ENCODE measurements around the gene COL12A1. TPM values are rescaled to one million over a fixed set of nuclear protein-coding genes. Genes with fewer than 3 reads are reported as not detected.

Gene COL12A1
- total and polyA plus RNA-seq, 10 of the 15 experiments (the other 5 are each of a cell fraction or from before 2014, with no cell fraction given) = under 0.01 to 0.69 (median 0.11) TPM; not detected in 6

- TF ChIP-seq FOXK2 (IDR thresholded peaks at IDR 0.05) (no peak), IKZF1 (conservative IDR thresholded peaks at IDR 0.05) (no peak)
- TF ChIP-seq, protein P1, sequence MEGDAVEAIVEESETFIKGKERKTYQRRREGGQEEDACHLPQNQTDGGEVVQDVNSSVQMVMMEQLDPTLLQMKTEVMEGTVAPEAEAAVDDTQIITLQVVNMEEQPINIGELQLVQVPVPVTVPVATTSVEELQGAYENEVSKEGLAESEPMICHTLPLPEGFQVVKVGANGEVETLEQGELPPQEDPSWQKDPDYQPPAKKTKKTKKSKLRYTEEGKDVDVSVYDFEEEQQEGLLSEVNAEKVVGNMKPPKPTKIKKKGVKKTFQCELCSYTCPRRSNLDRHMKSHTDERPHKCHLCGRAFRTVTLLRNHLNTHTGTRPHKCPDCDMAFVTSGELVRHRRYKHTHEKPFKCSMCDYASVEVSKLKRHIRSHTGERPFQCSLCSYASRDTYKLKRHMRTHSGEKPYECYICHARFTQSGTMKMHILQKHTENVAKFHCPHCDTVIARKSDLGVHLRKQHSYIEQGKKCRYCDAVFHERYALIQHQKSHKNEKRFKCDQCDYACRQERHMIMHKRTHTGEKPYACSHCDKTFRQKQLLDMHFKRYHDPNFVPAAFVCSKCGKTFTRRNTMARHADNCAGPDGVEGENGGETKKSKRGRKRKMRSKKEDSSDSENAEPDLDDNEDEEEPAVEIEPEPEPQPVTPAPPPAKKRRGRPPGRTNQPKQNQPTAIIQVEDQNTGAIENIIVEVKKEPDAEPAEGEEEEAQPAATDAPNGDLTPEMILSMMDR (IDR thresholded peaks at IDR 0.05 in 2 of 3, conservative IDR thresholded peaks at IDR 0.05 in 1 of 3; ENCODE audit: control insufficient read depth in 2 of 3, extremely low read depth in 1 of 3, insufficient read depth in 1 of 3, low read depth in 3 of 3, low read length in 3 of 3) = no peak
Observed at GRCh38 chr6:75156186-75156878, 49.5 kb downstream of the COL12A1 start (continued).

DNA sequence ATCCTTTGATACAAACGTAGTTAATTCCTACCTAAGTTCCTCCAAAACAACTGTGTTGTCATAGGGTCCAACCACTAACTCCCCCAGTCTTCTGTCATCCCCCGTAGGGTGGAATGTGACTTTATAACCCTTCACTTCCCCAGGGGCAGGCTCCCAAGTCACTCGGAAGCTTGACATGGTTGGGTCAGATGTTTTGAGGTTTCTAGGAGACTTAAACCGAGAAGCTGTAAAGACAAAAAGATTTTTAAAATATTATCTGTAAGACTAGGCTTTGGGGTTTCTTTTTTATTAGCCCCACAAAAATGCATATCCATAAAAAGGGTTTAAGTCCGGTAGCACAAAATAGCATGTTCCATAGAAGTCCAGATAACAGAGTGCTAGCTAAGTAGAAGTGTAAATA, 50.2 kb downstream of the COL12A1 start:
- H3K4me3 ChIP-seq = no peak overlapping the region
- ATAC-seq = no peak
- intact Hi-C loops (cut with micrococcal nuclease; ENCODE audit: unreplicated experiment) (no loop called here), in situ Hi-C loops (cut with MboI) (no loop called here)
- no peaks in the 10 kb centered on the region for H3K4me1 ChIP-seq (ENCODE audit: control insufficient read depth, insufficient read depth, low read length)
- POLR2A ChIA-PET = no interaction called here
- no TSS peak for BruUV-seq (replicated peaks)
- H3K9me3 ChIP-seq (replicated peaks; ENCODE audit: control insufficient read depth, insufficient read depth, low read length) = no peaks in the 10 kb centered on the region
- no peak for FAIRE-seq
- DNase-seq (ENCODE audit: low read depth, low spot score) = no peak
- H3K79me2 ChIP-seq (ENCODE audit: control insufficient read depth, insufficient read depth, low read length) = no peaks in the 10 kb centered on the region
- H3K36me3 ChIP-seq (ENCODE audit: control insufficient read depth in 2 of 2, insufficient read depth in 2 of 2, low read length in 1 of 2) = no peaks in the 10 kb centered on the region
- no peak overlapping the region for H3K4me2 ChIP-seq (ENCODE audit: control insufficient read depth, insufficient read depth)
- SMC1A ChIA-PET (ENCODE audit: uncharacterized antibody, unreplicated experiment) = interaction anchor here (1.0 kb wide), 1 partner anchor 11 kb away, joined by 4 read pairs; no protein-coding TSS in a partner anchor
- RAD21 ChIA-PET (ENCODE audit: unreplicated experiment) = no interaction called here
- TF ChIP-seq SMAD5 (IDR thresholded peaks at IDR 0.05; ENCODE audit: low read depth) = no peak
- TF ChIP-seq SREBF2 (IDR thresholded peaks at IDR 0.05; ENCODE audit: low read length) = no peak
- TF ChIP-seq SRF (IDR thresholded peaks at IDR 0.05; ENCODE audit: low read depth in 2 of 2, low read length in 2 of 2) = no peak
- no peak for TF ChIP-seq MYB (IDR thresholded peaks at IDR 0.05; ENCODE audit: borderline replicate concordance, low read depth, low read length)
- TF ChIP-seq ASH2L (IDR thresholded peaks at IDR 0.05; ENCODE audit: borderline replicate concordance, low read depth) = no peak
- TF ChIP-seq LARP7 (IDR thresholded peaks at IDR 0.05) = no peak
- TF ChIP-seq NFXL1 (IDR thresholded peaks at IDR 0.05; ENCODE audit: borderline replicate concordance) = no peak
- TF ChIP-seq ESRRA (IDR thresholded peaks at IDR 0.05; ENCODE audit: low read length) = no peak
- TF ChIP-seq EP300 (IDR thresholded peaks at IDR 0.05; ENCODE audit: borderline replicate concordance in 1 of 2, control insufficient read depth in 1 of 2, low read depth in 2 of 2, low read length in 2 of 2) = no peak
- no peak for TF ChIP-seq EGR1 (IDR thresholded peaks at IDR 0.05; ENCODE audit: borderline replicate concordance in 1 of 2, low read depth in 2 of 2, low read length in 2 of 2)
- no peaks in the 10 kb centered on the region for H4K20me1 ChIP-seq (ENCODE audit: control insufficient read depth, insufficient read depth)
- no peak overlapping the region for H3K9ac ChIP-seq (ENCODE audit: control insufficient read depth, insufficient read depth, low read length)
- CTCF ChIA-PET = no interaction called here
- H2AFZ ChIP-seq (ENCODE audit: control insufficient read depth, low read depth, low read length) = no peak overlapping the region
- H3K27ac ChIP-seq (ENCODE audit: control insufficient read depth, insufficient read depth) = no peak overlapping the region
- no peaks in the 10 kb centered on the region for H3K27me3 ChIP-seq (replicated peaks in 1 of 2; ENCODE audit: control insufficient read depth in 2 of 2, insufficient read depth in 2 of 2, low read length in 1 of 2)
- 22% methylated on average over 5 of the region's 5 CpGs for WGBS (ENCODE audit: insufficient coverage, insufficient replicate concordance, low lambda C conversion rate, missing lambda C conversion rate)
